Ascending aorta (tissue), 2 donors: ENCODE results near the gene LHFPL6. TPM values are rescaled to one million over a fixed set of nuclear protein-coding genes. Genes with fewer than 3 reads are reported as not detected.
"Not testable (repeated sequence)": the region's sequence is repeated elsewhere in the genome, so short reads cannot be mapped to it uniquely, and the experiment has no call there.

Source experiments
- DNase-seq, 2 donors: peaks; one replicate each; pipeline ENCODE4 v3.0.0-alpha.2; 2019; ENCODE audit warnings: low spot score in 2 of 2
- H3K27ac ChIP-seq, 2 donors: fragments of 200-600 bp; sonication (generic); one replicate each; pipeline ENCODE4 v1.5.1; 2016 to 2017; ENCODE audit warnings: mild to moderate bottlenecking in 1 of 2
- H3K27me3 ChIP-seq: fragments of 200-600 bp; sonication (generic); one replicate; pipeline ENCODE4 v1.5.1; 2017
- H3K36me3 ChIP-seq, 2 donors: fragments of 200-600 bp; sonication (generic); one replicate each; pipeline ENCODE4 v1.5.1; 2016
- H3K4me1 ChIP-seq, 2 donors: fragments of 200-600 bp; sonication (generic); one replicate each; pipeline ENCODE4 v1.5.1; 2016 to 2017; ENCODE audit warnings: mild to moderate bottlenecking in 1 of 2
- H3K4me3 ChIP-seq, 2 donors: fragments of 200-600 bp; sonication (generic); one replicate each; pipeline ENCODE4 v1.5.1; 2016 to 2017; ENCODE audit warnings: mild to moderate bottlenecking in 1 of 2
- H3K9me3 ChIP-seq, 2 donors: fragments of 200-600 bp; sonication (generic); one replicate each; pipeline ENCODE4 v1.5.1; 2016
- CTCF ChIP-seq, 3 experiments: fragments of 200-600 bp in 2 of 3; fragments of 450-650 bp in 1 of 3; sonication (generic) in 2 of 3; IDR thresholded peaks; one replicate each; pipeline ENCODE4 v1.5.1; 2016 to 2019; ENCODE audit warnings: antibody characterized with exemption in 3 of 3, mild to moderate bottlenecking in 1 of 3, moderate library complexity in 1 of 3
- intact Hi-C: fragments of 100-400 bp; cut with DNase I; formaldehyde crosslinking; loops from one replicate; pipeline ENCODE4 v1.15.1; 2023
- total RNA-seq: library from RNA; depleted of rRNA; stranded (reverse); fragments of >200 nt; gene quantifications from one replicate; pipeline ENCODE4 v1.1.0, GENCODE V29; 2016

LHFPL6 gene
- total RNA-seq, 1 donor from 2014 or later, result 69.4 TPM

GRCh38 chr13:39350461-39350881 lies 252.5 kb downstream of the LHFPL6 start:
- DNase-seq, result no peak
- intact Hi-C loops, result no loop called here
- peaks cover 0 to 18% of the 10 kb centered on the region in 2 donors for H3K4me1 ChIP-seq
- H3K27ac ChIP-seq, result peak overlapping the region; percentile 45 to 56
- peak overlapping the region; percentile 14 to 42 for H3K4me3 ChIP-seq
- no peaks in the 10 kb centered on the region for H3K36me3 ChIP-seq
- H3K9me3 ChIP-seq, result no peaks in the 10 kb centered on the region
- no peaks in the 10 kb centered on the region for H3K27me3 ChIP-seq
- TF ChIP-seq CTCF (IDR thresholded peaks at IDR 0.05), result no peak

GRCh38 chr13:39349391-39349960 lies 253.5 kb downstream of the LHFPL6 start:
- Histone ChIP-seq H3K27ac (peak overlapping the region; percentile 45 to 56), H3K4me1 (peaks cover 0 to 18% of the 10 kb centered on the region in 2 donors), H3K36me3 (no peaks in the 10 kb centered on the region), H3K9me3 (no peaks in the 10 kb centered on the region), H3K4me3 (peak overlapping the region in 1 of 2 donors; percentile 42), H3K27me3 (no peaks in the 10 kb centered on the region)
- DNase-seq, result no peak
- intact Hi-C loops, result no loop called here
- TF ChIP-seq CTCF (IDR thresholded peaks at IDR 0.05), result no peak

- intact Hi-C loops, result no loop called here
- peaks cover 0 to 18% of the 10 kb centered on the region in 2 donors for H3K4me1 ChIP-seq
Observed at GRCh38 chr13:39347926-39348901, 254.8 kb downstream of the LHFPL6 start.

GRCh38 chr13:39345982-39346381 lies 257.0 kb downstream of the LHFPL6 start:
- no peaks in the 10 kb centered on the region for H3K9me3 ChIP-seq
- H3K36me3 ChIP-seq, result no peaks in the 10 kb centered on the region
- TF ChIP-seq CTCF (IDR thresholded peaks at IDR 0.05), result no peak
- no peak for DNase-seq
- H3K4me3 ChIP-seq, result no peak overlapping the region
- no peaks in the 10 kb centered on the region for H3K27me3 ChIP-seq
- no peak overlapping the region for H3K27ac ChIP-seq
- intact Hi-C loops, result no loop called here
- peaks cover 0 to 18% of the 10 kb centered on the region in 2 donors for H3K4me1 ChIP-seq

More at GRCh38 chr13:39347926-39348901, 254.8 kb downstream of the LHFPL6 start:
- TF ChIP-seq CTCF (IDR thresholded peaks at IDR 0.05), result no peak
- DNase-seq, result no peak
- Histone ChIP-seq H3K27me3 (no peaks in the 10 kb centered on the region), H3K36me3 (no peaks in the 10 kb centered on the region), H3K27ac (no peak overlapping the region), H3K4me3 (no peak overlapping the region), H3K9me3 (no peaks in the 10 kb centered on the region)

- Histone ChIP-seq H3K27me3 (no peaks in the 10 kb centered on the region), H3K36me3 (no peaks in the 10 kb centered on the region), H3K27ac (no peak overlapping the region), H3K4me3 (no peak overlapping the region), H3K4me1 (no peaks in the 10 kb centered on the region), H3K9me3 (no peaks in the 10 kb centered on the region)
- TF ChIP-seq CTCF (IDR thresholded peaks at IDR 0.05), result no peak
- no peak for DNase-seq
- intact Hi-C loops, result no loop called here
Observed at GRCh38 chr13:39341251-39341650, 261.7 kb downstream of the LHFPL6 start.

GRCh38 chr13:39338114-39338513 lies 264.9 kb downstream of the LHFPL6 start:
- H3K4me1 ChIP-seq, DNase-seq, H3K27ac ChIP-seq, H3K36me3 ChIP-seq, intact Hi-C loops, H3K4me3 ChIP-seq, H3K9me3 ChIP-seq, H3K27me3 ChIP-seq: not testable (repeated sequence)
